DMS53 (cell line): Measurements from ENCODE around the gene RAB36.

Experiments
- DNase-seq: peaks from one replicate; lab custom pipeline; 2025; lab: John Stamatoyannopoulos, UW

The RAB36 gene

GRCh38 chr22:23182309-23183060 is 37.2 kb downstream of the RAB36 start:
- no peak for DNase-seq

GRCh38 chr22:23183061-23183698 is 37.9 kb downstream of the RAB36 start:
- no peak for DNase-seq

DNA sequence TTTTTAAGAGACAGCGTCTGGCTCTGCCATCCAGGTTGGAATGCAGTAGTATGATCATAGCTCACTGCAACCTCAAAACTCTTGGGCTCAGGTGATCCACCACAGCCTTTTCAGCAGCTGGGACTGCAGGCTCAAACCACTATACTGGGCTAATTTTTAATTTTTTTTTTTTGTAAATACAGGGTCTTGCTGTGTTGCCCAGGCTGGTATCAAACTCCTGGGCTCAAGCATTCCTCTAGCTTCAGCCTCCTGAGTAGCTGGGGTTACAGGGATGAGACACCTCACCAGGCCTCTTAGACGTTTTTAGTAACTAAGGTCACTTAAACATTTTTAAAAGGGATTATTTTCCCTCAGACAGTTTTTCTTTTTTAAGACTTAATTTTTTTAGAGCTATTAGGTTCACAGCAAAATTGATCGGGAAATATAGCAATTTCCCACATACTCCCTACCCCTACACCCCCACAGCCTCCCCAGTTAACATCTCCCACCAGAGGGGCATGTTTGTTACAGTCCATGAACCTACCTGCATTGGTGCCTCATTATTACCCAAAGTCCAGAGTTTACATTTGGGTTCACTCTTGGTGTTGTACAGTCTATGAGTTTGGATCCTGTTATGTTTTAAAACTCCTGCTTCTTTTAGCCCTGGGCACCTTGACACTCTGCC is 39.0 kb downstream of the RAB36 start:
- DNase-seq: no peak

- no peak for DNase-seq
Measured at GRCh38 chr22:23184764-23185113, 39.5 kb downstream of the RAB36 start.

- DNase-seq: no peak
Measured at GRCh38 chr22:23187211-23187610, 41.9 kb downstream of the RAB36 start.

DNA sequence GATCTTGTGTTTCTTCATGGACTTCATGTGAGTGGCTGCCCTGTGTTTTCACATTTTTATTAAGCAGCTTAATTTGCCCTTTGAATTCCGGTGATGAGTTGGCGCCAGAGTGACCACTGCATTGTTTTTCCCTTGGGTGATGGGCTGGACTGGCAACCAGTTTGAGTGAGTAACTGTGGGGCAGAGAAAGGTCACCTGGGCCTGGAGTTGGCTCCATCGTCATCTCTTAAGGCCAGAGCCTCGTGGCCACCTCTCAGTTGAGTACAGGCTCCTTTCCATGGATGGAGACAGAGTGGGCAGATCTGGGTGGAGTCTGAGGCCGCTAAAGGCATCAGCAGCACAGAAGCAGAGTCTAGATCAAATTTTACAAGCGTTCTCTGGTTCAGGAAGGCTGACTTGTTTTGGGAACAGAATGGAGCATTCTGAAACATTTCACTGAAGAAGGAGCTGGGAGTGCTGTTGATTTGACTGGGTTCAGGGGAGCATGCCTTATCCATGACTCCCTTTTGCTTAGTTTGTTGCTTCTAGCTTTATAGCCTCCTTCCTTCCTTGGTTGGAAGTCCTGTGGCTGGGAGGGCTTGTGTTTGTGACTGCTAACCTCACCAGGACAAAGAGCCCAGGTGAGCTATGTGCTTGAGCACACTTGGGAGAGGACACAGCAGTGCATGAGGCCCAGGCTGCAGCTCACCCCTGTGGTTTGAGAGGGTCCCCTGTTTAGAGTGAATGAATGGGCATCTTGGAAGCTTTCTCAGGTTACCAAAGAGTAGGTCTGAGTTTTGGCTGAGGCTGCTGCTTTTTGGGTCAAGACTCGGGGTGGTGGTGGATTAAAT is 42.8 kb downstream of the RAB36 start:
- no peak for DNase-seq

- DNase-seq: no peak
Measured at GRCh38 chr22:23190526-23190925, 45.2 kb downstream of the RAB36 start.

- peak; percentile 93 for DNase-seq
Measured at GRCh38 chr22:23192133-23192532, 46.9 kb downstream of the RAB36 start.

- DNase-seq: peak; percentile 70
Measured at GRCh38 chr22:23192558-23192957, 47.3 kb downstream of the RAB36 start.

DNA sequence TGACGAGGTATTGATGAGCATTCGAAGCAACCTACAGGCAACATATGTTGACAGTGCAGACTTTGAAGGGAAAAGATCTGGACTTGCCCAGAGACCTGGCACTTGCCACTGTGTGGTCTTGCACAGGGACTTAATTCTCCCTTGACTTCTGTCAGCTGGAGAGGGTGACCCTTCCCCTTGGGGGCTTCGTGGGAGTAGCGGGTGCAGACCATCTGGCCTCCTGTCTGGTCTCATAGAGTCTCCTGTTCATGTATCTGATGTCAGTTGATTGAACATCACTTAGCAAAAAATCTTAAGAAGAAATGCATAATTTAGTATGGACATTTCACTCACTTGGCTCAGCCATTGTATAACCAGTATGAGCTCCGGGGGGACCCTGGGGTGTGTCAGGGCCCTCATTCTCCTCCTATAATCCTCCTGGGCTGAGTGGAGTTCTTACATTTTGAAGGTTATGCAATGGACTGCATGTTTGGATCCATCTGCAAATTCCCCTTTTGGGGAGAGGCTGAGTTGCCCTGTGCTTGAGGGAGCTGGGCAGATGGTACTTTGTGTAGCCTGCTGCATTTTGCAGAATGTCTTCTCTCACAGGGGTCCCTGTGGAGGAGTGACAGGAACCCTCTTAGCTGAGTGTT is 48.0 kb downstream of the RAB36 start:
- DNase-seq: no peak

DNA sequence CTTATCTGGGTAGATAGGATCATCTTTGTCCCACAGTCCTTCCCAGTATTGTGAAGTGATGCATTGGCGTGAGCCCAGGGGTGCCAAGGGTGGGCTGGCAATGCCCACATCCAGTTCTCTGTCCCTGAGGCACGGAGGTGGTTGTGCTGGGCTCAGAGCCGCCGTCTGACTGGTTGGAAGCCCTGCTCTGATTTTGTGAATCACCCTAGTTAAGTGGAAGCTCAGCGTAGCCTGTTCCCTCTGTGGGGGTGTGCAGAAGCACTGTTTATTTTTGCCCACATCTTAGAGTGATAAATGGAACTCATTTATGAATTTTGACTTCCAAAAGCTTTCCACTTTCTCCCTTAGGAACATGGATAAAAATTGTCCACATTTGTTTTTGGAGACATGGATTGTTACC is 48.6 kb downstream of the RAB36 start:
- DNase-seq: no peak

GRCh38 chr22:23196165-23196564 is 50.9 kb downstream of the RAB36 start:
- DNase-seq: no peak

DNA sequence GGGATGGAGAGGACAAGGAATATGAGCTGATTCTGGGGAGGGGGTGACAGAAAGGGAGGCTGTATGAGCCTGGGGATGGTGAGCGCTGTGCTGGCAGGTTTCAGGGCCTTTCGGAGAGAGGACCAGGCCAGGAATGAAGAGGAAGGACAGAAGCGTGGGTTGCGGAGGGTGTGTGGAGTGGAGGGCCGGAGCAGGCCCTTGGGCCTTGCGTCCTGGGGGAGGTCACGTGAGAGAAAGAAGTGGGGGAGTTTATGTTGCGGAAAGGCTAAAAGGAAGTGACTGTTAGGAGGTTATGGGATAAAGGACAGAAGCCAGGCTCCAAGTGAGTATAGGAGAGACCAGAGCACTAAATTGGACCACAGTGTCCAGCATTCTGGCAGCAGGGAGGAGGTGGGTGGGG is 52.6 kb downstream of the RAB36 start:
- no peak for DNase-seq

DNA sequence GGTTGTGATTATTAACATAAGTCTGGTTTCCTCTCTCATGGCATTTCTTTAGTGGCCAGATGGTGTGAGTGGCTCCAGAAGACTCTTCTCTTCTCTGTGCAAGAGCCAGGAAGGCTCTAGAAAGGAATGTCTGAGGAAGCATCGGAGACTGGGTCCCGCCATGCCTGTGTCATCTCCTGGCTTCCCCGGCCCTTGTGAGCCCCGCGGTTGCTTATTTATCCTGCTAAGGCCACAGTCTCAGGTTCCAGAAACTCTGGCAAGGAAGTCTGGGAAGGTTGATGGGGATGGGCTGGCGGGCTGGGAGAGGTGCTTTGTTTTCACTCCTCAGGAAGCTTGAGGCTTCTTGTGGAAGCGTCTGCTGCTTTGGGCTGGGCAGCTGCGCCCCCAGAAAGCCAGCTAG is 53.9 kb downstream of the RAB36 start:
- DNase-seq: no peak

- DNase-seq: no peak
Measured at GRCh38 chr22:23200898-23201297, 55.6 kb downstream of the RAB36 start.

DNA sequence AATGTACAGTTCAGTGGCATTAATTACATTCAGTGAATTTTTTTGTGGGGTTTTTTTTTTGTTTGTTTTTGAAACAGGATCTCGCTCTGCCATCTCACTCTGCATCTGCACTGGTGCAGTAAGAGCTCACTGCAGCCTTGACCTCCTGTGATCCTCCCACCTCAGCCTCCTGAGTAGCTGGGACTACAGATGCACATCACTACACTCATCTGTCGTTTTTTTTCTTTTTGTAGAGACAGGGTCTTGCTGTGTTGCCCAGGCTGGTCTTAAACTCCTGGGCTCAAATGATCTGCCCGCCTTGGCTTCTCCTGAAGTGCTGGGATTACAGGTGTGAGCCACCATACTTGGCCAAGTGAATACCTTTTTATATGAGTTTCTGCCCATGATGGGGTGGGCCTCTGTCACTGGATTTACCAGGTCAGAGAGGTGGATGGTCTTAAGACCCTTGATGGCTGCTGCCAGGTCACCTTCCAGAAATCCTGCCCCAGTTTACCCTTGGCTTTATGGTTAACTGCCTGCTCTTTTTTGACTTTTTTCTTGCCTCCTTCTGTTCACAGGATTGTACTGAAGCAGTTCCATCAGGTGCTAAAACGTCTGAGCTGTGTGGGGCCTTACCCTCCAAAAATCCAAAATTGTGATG is 57.7 kb downstream of the RAB36 start:
- DNase-seq: no peak

DNA sequence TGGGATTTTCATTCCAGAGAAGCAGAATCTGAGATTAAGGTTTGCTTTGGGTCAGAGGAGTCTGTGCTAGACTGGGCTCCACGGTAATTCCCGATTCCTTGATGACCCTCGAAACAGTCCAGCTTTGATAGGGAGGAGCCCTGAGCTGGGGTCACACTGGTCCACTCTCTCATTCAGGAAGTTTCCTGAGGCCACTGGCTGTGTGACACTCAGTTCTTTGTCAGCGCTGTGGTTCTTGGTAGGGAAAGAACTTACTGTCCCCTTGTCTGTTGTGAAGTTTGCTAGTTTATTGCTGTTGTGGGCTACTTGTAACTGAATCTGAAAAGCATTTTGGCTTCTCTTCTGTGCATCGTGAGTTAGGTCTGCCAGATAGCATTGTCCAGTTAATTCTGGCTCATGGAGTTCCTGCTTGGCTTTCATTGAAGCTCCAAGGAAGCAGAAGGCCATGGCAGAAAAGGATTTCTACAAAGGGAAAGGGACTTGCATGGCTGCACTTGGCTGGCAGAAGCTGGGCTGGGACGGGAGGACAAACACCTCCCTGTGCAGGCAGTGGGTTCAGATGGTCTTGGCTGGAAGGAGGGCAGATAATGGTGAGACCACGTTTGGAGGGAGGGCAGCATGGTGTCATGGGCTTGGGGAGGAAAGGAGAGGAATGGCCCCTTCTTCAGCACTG is 58.3 kb downstream of the RAB36 start:
- DNase-seq: no peak

GRCh38 chr22:23204125-23204488 is 58.8 kb downstream of the RAB36 start:
- no peak for DNase-seq

DNA sequence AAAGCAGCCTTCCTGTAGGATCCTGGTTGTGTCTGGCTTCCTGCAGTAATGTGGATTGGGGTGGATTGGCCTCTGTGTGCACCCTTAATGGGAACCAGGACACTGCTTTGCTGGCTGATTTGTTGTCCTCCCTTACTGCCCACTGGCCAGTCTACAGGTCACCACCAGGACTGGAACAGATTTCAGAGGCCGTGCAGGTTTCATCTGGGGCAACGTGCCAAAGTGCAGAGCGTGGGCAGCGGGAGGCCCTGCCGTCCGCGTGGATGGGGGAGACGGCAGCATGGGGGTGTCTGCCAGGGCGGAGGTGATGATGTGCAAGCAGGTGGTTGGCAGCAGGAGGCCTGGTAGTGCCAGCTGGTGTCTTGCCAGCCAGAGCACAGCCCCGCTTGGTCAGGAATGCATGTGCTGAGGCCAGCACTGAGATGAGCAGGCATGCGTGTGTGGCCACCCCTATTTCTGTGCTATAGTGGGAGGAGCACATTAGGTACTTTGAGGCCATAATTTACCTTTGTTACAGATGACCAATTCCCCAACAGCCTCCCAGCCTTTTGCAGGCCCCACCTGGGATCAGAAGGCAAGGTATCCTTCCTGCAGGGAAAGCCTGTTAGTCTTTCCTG is 59.4 kb downstream of the RAB36 start:
- peak; percentile 38 for DNase-seq

DNA sequence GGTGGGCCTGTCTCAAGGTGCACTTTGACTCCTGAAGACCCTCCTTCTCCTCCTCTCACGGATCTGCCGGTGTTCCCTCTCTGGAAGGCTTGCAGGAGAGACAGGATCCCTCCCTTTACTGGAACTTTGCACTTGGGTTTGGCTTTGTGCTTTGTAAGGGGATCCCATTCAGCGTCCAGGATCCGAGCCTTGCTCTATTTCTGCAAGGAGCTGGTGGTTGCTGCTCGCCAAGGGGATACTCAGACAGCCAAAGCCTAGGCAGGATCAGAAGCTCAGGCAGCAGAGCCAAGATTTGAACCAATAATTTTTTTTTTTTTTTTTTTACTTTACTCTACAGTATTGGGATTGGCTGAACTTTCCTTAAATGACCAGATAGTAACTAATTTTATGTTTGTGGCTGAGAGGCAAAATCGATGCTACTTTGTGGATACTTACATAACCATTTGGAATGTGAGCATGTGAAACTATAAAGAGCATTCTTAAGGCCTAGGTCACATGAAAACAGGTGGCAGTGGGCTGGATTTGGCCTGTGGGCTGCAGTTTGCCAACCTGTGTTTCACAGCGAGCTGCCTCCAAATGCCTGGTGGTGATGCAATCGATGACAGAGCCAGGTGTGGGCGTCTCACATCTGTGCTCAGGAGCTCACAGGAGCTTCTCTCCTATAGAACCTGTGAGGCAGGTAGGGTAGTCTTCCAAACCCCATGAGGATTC is 60.2 kb downstream of the RAB36 start:
- peak; percentile 74 for DNase-seq
